Measurements from ENCODE around the gene SV2B. TPM values are rescaled to one million over a fixed set of nuclear protein-coding genes. Genes with fewer than 3 reads are reported as not detected.

SV2B gene
- total and polyA plus RNA-seq, 2 donors (not counting 1 experiment from before 2014, with no cell fraction given) = not detected

DNA sequence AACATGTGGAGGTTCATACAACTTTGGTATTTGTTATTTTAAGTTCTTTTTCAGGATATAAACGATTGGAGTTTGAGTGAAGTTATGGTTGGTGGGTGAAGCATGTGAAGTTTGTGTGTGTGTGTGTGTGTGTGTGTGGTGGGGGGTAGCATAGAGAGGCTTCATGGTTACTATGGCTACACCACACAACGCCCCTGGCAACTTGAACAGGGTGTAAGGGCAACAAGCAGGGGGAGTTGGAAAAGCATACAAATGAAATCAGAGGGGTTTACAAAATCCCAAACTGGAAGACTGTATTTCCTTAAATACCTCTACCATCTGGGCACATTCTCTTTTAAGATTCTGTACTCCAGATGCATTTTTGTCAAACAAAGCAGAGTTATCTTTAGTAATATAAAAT is 207.5 kb downstream of the SV2B start:
- POLR2A ChIA-PET = no interaction called here
- H3K4me1 Mint-ChIP-seq = peaks cover 11% of the 10 kb centered on the region
- H3K27me3 Mint-ChIP-seq = peaks cover 36% of the 10 kb centered on the region
- Histone ChIP-seq H3K36me3 (replicated peaks in 1 of 2; ENCODE audit: control extremely low read depth in 1 of 2, control insufficient read depth in 1 of 2, extremely low read depth in 1 of 2, insufficient read depth in 2 of 2, low read length in 1 of 2) (no peaks in the 10 kb centered on the region), H3K9ac (ENCODE audit: low read length) (no peak overlapping the region), H3K9me3 (ENCODE audit: control extremely low read depth in 1 of 3, control insufficient read depth in 2 of 3, insufficient read depth in 1 of 3, low read length in 2 of 3) (no peaks in the 10 kb centered on the region), H3K4me1 (ENCODE audit: control insufficient read depth in 2 of 2, insufficient read depth in 2 of 2, low read length in 2 of 2) (peaks cover 8 to 9% of the 10 kb centered on the region in 2 donors), H3K4me3 (ENCODE audit: control extremely low read depth in 1 of 5, extremely low read depth in 1 of 5, insufficient read depth in 1 of 5, low read depth in 2 of 5, low read length in 4 of 5) (no peak overlapping the region), H3K27me3 (replicated peaks in 1 of 4; ENCODE audit: control extremely low read depth in 1 of 4, control insufficient read depth in 3 of 4, insufficient read depth in 4 of 4, low read length in 3 of 4) (peaks cover 0 to 5% (median 3%) of the 10 kb centered on the region in 4 experiments), H2AFZ (ENCODE audit: insufficient read depth, low read depth, low read length, poor library complexity, severe bottlenecking) (no peak overlapping the region), H3K4me2 (replicated peaks; ENCODE audit: low read depth, low read length, poor library complexity, severe bottlenecking) (no peak overlapping the region), H3K79me2 (ENCODE audit: control insufficient read depth, insufficient read depth, low read length) (no peaks in the 10 kb centered on the region), H4K20me1 (ENCODE audit: control insufficient read depth, insufficient read depth, low read length, poor library complexity, severe bottlenecking) (no peaks in the 10 kb centered on the region), H3K27ac (ENCODE audit: low read length in 2 of 2) (no peak overlapping the region)
- 93% methylated on average over 1 of the region's 2 CpGs for WGBS (ENCODE audit: insufficient coverage)
- CTCF ChIA-PET = no interaction called here
- no peak for ATAC-seq (ENCODE audit: low read depth)
- H3K9me3 Mint-ChIP-seq (ENCODE audit: insufficient read depth) = no peaks in the 10 kb centered on the region
- no peak overlapping the region for H3K27ac Mint-ChIP-seq
- intact Hi-C loops (cut with micrococcal nuclease) = no loop called here
- no peak for DNase-seq
- no peak for TF ChIP-seq EZH2 (IDR thresholded peaks at IDR 0.05; ENCODE audit: borderline replicate concordance, insufficient read depth, low read depth, low read length, poor library complexity, severe bottlenecking)
- TF ChIP-seq, protein P1, sequence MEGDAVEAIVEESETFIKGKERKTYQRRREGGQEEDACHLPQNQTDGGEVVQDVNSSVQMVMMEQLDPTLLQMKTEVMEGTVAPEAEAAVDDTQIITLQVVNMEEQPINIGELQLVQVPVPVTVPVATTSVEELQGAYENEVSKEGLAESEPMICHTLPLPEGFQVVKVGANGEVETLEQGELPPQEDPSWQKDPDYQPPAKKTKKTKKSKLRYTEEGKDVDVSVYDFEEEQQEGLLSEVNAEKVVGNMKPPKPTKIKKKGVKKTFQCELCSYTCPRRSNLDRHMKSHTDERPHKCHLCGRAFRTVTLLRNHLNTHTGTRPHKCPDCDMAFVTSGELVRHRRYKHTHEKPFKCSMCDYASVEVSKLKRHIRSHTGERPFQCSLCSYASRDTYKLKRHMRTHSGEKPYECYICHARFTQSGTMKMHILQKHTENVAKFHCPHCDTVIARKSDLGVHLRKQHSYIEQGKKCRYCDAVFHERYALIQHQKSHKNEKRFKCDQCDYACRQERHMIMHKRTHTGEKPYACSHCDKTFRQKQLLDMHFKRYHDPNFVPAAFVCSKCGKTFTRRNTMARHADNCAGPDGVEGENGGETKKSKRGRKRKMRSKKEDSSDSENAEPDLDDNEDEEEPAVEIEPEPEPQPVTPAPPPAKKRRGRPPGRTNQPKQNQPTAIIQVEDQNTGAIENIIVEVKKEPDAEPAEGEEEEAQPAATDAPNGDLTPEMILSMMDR (IDR thresholded peaks at IDR 0.05) = no peak
- H3K4me3 Mint-ChIP-seq = no peak overlapping the region

DNA sequence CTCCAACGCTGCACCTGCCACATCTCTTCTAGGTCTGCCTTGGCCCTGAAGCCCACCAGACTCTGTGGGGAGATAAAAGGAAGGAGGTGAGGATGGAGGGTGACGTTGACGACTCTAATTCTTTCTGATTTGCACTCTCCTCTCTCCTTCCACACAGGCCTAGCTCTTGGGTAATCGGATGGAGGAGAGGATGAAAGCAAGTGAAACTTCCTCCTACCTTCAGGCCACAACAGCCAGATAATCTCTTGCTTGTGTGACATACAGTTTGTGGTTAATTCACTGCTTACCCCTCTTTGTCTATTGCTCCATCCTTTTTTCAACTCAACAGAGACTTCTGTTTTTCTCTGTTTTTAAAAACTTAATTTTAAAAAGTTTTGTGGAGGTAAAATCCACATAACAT is 208.1 kb downstream of the SV2B start:
- Histone ChIP-seq H2AFZ (ENCODE audit: insufficient read depth, low read depth, low read length, poor library complexity, severe bottlenecking) (no peak overlapping the region), H3K79me2 (ENCODE audit: control insufficient read depth, insufficient read depth, low read length) (no peaks in the 10 kb centered on the region), H3K27ac (ENCODE audit: low read length in 2 of 2) (no peak overlapping the region), H4K20me1 (ENCODE audit: control insufficient read depth, insufficient read depth, low read length, poor library complexity, severe bottlenecking) (no peaks in the 10 kb centered on the region), H3K4me3 (ENCODE audit: control extremely low read depth in 1 of 5, extremely low read depth in 1 of 5, insufficient read depth in 1 of 5, low read depth in 2 of 5, low read length in 4 of 5) (no peak overlapping the region), H3K36me3 (replicated peaks in 1 of 2; ENCODE audit: control extremely low read depth in 1 of 2, control insufficient read depth in 1 of 2, extremely low read depth in 1 of 2, insufficient read depth in 2 of 2, low read length in 1 of 2) (no peaks in the 10 kb centered on the region), H3K4me2 (replicated peaks; ENCODE audit: low read depth, low read length, poor library complexity, severe bottlenecking) (no peak overlapping the region), H3K4me1 (ENCODE audit: control insufficient read depth in 2 of 2, insufficient read depth in 2 of 2, low read length in 2 of 2) (peaks cover 8 to 9% of the 10 kb centered on the region in 2 donors), H3K27me3 (replicated peaks in 1 of 4; ENCODE audit: control extremely low read depth in 1 of 4, control insufficient read depth in 3 of 4, insufficient read depth in 4 of 4, low read length in 3 of 4) (peaks cover 0 to 2% (median under 1%) of the 10 kb centered on the region in 4 experiments), H3K9me3 (ENCODE audit: control extremely low read depth in 1 of 3, control insufficient read depth in 2 of 3, insufficient read depth in 1 of 3, low read length in 2 of 3) (no peaks in the 10 kb centered on the region), H3K9ac (ENCODE audit: low read length) (no peak overlapping the region)
- no peak for ATAC-seq (ENCODE audit: low read depth)
- intact Hi-C loops (cut with micrococcal nuclease) = no loop called here
- no peak for DNase-seq
- no peak overlapping the region for H3K27ac Mint-ChIP-seq
- CTCF ChIA-PET = no interaction called here
- TF ChIP-seq EZH2 (IDR thresholded peaks at IDR 0.05; ENCODE audit: borderline replicate concordance, insufficient read depth, low read depth, low read length, poor library complexity, severe bottlenecking) = no peak
- TF ChIP-seq, protein P1 (IDR thresholded peaks at IDR 0.05) = no peak
- peaks cover 31% of the 10 kb centered on the region for H3K27me3 Mint-ChIP-seq
- H3K9me3 Mint-ChIP-seq (ENCODE audit: insufficient read depth) = no peaks in the 10 kb centered on the region
- POLR2A ChIA-PET = no interaction called here
- no peak overlapping the region for H3K4me3 Mint-ChIP-seq
- peaks cover 11% of the 10 kb centered on the region for H3K4me1 Mint-ChIP-seq
- no CpG with 5 or more reads among the region's 4 CpGs for WGBS (ENCODE audit: insufficient coverage)

All from B cell (primary cell).